ENCODE measurements around the gene ACVR2A. TPM values are rescaled to one million over a fixed set of nuclear protein-coding genes. Genes with fewer than 3 reads are reported as not detected.

Gene ACVR2A
- total and polyA plus RNA-seq, 9 of the 15 experiments (the other 6 are each of a cell fraction or from before 2014, with no cell fraction given) = 1.2 to 3.9 (median 2.4) TPM

- TF ChIP-seq NR2C2 (CRISPR knock-in tag; IDR thresholded peaks at IDR 0.05) = no peak
- TF ChIP-seq NR2C2 (tag; IDR thresholded peaks at IDR 0.05) = peak; percentile 54; the same call in 1 of the 2 replicates
- TF ChIP-seq MCM2 (IDR thresholded peaks at IDR 0.05; ENCODE audit: low read depth) = no peak
- peak; percentile 42; the same call in 1 of the 2 replicates for TF ChIP-seq SUPT5H (IDR thresholded peaks at IDR 0.05)
- peak; percentile 64; the same call in 1 of the 2 replicates for TF ChIP-seq CTBP1 (IDR thresholded peaks at IDR 0.05; ENCODE audit: borderline replicate concordance)
- no peak for TF ChIP-seq NBN (IDR thresholded peaks at IDR 0.05; ENCODE audit: low read depth)
- TF ChIP-seq NFIC (IDR thresholded peaks at IDR 0.05) = no peak
- TF ChIP-seq PURB (CRISPR knock-in tag; IDR thresholded peaks at IDR 0.05; ENCODE audit: low read depth) = no peak
- TF ChIP-seq CTCF (IDR thresholded peaks at IDR 0.05 in 2 of 3, conservative IDR thresholded peaks at IDR 0.05 in 1 of 3; ENCODE audit: insufficient read depth in 2 of 3, low read depth in 1 of 3, low read length in 3 of 3) = 0 out of 6 replicates have a peak, but pooled peaks of 1 of the 3 experiments have one; percentile 2
- no peak for TF ChIP-seq AFF1 (IDR thresholded peaks at IDR 0.05; ENCODE audit: low read depth in 1 of 2, partially characterized antibody in 2 of 2)
- no peak for TF ChIP-seq ADNP (tag; IDR thresholded peaks at IDR 0.05)
- no peak for TF ChIP-seq ZNF384 (IDR thresholded peaks at IDR 0.05; ENCODE audit: low read depth, low read length)
- TF ChIP-seq MAZ (CRISPR knock-in tag; conservative IDR thresholded peaks at IDR 0.05 in 1 of 2, IDR thresholded peaks at IDR 0.05 in 1 of 2) = peak; percentile 27 to 64
- no peak for TF ChIP-seq ZBTB1 (CRISPR knock-in tag; IDR thresholded peaks at IDR 0.05; ENCODE audit: borderline replicate concordance, low read depth)
- no peak for TF ChIP-seq TRIM24 (IDR thresholded peaks at IDR 0.05)
- TF ChIP-seq SMC3 (conservative IDR thresholded peaks at IDR 0.05; ENCODE audit: insufficient read depth, low read depth, low read length) = no peak
- TF ChIP-seq ELF1 (tag; IDR thresholded peaks at IDR 0.05) = peak; percentile 66; the same call in 1 of the 2 replicates
- 0 out of 2 replicates have a peak, but pooled peaks have one; percentile 37 for TF ChIP-seq ZBTB17 (CRISPR knock-in tag; IDR thresholded peaks at IDR 0.05)
- no peak for TF ChIP-seq PRMT5 (CRISPR knock-in tag; IDR thresholded peaks at IDR 0.05)
- 0 out of 2 replicates have a peak, but pooled peaks have one; percentile 79 for TF ChIP-seq KDM2B (CRISPR knock-in tag; IDR thresholded peaks at IDR 0.05)
- TF ChIP-seq ZNF668 (CRISPR knock-in tag; IDR thresholded peaks at IDR 0.05) = no peak
- TF ChIP-seq ZC3H4 (CRISPR knock-in tag; IDR thresholded peaks at IDR 0.05; ENCODE audit: borderline replicate concordance) = no peak
Measured at GRCh38 chr2:147843864-147844696, 749 bp upstream of the ACVR2A start (continued).
